22Rv1 (cell line): ENCODE measurements around the gene TAOK1.

ENCODE experiments used
- CTCF ChIP-seq: fragments of 450-650 bp; IDR thresholded peaks from 2 replicates; pipeline ENCODE4 v1.5.1; 2017; ENCODE audit warnings: mild to moderate bottlenecking
- ZFX ChIP-seq: fragments of 450-650 bp; IDR thresholded peaks from 2 replicates; pipeline ENCODE4 v1.6.1; 2017; ENCODE audit warnings: antibody characterized with exemption, borderline replicate concordance

GRCh38 chr17:29389982-29390850 lies at the start of gene TAOK1:
- no peak for TF ChIP-seq CTCF
- no peak for TF ChIP-seq ZFX
